PC-3 (cell line): Measurements from ENCODE around the gene RNF14.

ENCODE experiments used
- CTCF ChIP-seq: fragments of 300-600 bp; sonication (generic); conservative IDR thresholded peaks from 2 replicates; pipeline ENCODE4 v1.5.1; 2017; ENCODE audit warnings: antibody characterized with exemption, low read depth, mild to moderate bottlenecking, low read length
- EZH2 ChIP-seq: fragments of 300-600 bp; sonication (generic); IDR thresholded peaks from one replicate; pipeline ENCODE4 v1.6.1; 2017; ENCODE audit warnings: antibody characterized with exemption, mild to moderate bottlenecking, low read length; ENCODE audit not compliant: unreplicated experiment
- EZH2phosphoT487 ChIP-seq: fragments of 300-600 bp; sonication (generic); IDR thresholded peaks from 2 replicates; pipeline ENCODE4 v1.6.1; 2018; ENCODE audit warnings: mild to moderate bottlenecking, antibody characterized with exemption, low read length, borderline replicate concordance

GRCh38 chr5:141934099-141934844 lies 34.6 kb upstream of the RNF14 start:
- TF ChIP-seq CTCF = no peak
- TF ChIP-seq EZH2 = no peak
- no peak for TF ChIP-seq EZH2phosphoT487
